RKO (cell line): Measurements from ENCODE around the gene BRCA2.

ENCODE experiments used
- DNase-seq: peaks from one replicate; pipeline ENCODE4 v3.0.0-alpha.2; 2016; ENCODE audit warnings: low spot score

Gene BRCA2

DNA sequence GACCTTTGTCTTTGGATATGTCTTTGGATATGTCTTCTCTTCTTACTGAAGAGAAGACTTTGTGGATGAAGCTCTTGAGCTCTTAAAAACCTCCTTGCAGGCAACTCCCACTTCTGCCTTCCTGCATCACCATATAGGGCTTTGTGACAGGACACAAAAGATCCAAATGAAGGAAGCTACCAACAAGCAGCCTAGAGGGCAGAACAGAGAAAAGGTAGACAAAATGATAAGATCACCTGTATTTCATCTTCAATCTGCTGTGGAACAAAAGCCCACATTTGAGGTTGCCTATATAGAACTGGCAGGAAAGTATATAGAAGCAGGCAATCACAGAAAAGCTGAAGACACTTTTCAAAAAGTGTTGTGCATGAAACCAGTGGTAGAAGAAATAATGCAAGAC is 70.1 kb downstream of the BRCA2 start:
- no peak for DNase-seq

DNA sequence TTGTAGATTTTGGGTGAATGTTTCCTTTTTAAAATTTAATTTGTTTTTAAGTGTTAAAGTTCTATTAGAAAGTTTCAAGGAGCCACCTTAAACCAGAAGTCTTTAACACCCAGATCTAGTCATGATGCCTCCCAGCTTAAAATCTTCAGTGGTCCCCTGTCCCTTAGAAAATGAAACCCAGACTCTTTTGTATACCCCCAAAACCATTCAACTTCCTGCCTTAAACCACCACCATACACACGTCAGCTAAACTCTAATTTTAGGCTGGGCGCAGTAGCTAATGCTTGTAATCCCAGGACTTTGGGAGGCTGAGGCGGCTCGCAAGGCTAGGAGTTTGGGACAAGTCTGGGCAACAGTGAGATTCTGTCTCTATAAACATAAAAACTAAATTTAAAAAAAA is 74.7 kb downstream of the BRCA2 start:
- no peak for DNase-seq

DNA sequence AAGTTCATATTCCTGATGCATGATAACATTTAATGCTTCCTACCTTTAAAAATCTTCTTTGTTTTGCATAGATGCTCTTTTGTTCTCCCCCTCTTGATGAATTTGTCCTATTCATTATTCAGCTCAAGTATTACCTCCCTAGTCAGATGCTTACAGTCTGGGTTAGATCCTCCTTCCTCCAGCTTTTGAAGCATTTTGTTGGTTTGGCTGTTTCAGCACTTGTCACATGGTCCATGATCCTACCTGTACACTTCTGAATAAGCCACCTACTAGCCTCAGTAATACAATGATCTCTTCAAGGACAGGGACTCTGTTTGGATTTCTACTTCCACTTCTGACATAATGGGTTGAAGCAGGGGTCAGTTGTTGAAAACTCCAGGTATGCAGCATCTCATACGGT is 75.2 kb downstream of the BRCA2 start:
- DNase-seq, result no peak

DNA sequence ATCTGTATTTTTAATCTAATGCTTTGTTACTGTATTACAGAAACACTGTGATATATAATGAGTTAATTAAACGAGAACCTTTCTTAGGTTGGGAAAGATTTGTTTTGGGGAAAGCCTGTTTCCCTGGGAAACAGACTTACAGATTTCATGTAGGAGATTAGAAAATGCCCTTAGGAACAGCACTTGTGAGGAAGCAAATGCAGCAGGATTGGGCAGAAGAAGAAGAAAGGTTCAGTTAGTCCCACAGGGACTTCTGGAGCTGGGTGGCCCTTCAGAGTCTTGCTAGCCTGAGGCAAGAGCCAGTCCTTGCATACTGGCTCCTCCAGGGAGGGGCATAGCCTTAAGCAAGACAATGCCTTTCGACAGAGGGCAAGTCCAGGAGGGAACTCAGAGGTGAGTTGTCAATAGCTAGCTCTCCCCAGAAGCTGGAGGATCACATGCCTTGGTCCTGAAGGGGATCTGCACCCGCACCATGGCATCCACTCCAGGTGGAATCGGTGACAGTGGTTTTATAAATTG is 75.9 kb downstream of the BRCA2 start:
- DNase-seq, result no peak

DNA sequence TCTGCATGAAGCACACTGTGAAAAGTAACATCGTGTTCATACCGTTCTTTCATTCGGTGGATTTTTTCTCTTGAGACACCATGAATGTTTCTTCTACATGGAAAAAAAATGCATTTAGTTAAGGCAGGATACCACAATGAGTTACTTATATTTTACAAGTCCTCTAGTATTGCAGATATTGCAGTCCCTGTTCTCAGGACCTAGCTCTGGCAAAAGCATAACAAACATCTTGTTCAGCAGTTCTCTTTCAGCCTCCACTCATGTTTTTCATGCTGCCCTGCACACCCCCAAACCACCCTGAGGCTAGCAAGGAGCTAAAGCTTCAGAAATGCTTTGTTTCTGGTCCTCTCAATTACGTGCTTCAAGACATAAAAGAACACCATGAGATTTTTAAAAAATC is 87.8 kb downstream of the BRCA2 start:
- no peak for DNase-seq

DNA sequence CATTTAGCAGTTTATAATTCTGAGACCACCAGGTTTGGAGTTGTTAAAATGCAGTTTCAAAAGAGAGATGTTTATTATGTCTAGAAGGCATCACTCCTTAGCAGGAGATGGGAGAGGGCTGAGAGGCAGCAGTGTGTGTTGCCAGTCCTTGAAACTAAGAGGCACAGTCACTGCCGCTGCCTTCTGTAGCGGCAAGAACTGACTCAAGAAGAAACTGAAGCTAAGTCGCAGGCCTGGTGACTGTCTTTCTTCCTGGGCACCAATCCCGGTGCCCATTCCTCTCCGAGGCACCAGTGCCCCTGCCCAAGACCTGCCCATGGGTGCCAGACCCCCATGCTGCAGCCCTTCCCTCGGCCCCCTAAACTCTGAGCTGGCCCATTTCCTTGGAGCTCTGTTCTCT is 92.5 kb downstream of the BRCA2 start:
- DNase-seq, result no peak

DNA sequence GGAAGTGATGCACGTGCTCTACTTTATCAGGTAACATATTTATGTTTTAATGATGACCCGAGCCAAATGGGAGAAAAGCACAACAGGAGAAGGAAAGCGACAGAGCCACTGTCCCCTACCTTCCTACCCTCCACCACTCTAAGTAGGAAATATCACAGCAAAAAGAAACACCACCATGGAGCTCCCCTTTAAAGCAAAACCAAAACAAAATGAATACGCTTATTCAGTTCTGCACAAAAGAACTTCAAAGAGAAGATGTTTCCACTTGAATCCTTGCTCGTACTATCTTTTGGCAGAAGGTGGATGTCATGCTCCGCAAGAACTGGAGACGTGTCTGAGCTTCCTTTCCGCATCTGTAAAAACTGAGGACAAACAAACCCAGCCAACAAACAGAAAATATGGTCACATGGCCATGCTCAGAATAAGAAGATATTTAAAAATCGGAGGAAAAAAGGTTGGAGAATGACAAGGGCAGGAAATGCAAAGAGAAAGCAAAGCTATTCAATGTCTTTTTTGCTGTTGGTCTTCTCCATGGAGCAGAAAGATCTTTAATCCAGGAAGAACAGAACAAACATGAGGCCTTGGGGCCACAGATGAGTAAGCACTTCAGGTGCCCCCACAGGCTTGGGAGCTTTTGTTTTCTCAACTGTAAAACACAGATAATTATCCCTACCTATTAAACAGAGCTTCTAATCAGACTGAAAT is 93.1 kb downstream of the BRCA2 start:
- DNase-seq, result no peak

DNA sequence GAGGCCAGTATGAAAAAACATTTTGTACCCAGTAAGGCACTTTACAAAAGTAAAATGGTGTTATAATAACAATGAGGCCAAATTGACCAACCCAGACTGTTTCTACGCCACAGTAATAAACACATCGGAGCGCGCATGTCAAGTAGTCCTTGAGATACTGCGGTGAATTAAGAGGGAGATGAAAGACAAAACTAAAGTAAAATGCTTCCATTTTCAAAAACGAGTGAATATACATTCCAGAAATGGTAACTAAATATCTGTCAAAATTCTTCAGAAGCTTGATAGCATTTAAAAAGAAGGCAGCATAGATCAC is 93.6 kb downstream of the BRCA2 start:
- no peak for DNase-seq

DNA sequence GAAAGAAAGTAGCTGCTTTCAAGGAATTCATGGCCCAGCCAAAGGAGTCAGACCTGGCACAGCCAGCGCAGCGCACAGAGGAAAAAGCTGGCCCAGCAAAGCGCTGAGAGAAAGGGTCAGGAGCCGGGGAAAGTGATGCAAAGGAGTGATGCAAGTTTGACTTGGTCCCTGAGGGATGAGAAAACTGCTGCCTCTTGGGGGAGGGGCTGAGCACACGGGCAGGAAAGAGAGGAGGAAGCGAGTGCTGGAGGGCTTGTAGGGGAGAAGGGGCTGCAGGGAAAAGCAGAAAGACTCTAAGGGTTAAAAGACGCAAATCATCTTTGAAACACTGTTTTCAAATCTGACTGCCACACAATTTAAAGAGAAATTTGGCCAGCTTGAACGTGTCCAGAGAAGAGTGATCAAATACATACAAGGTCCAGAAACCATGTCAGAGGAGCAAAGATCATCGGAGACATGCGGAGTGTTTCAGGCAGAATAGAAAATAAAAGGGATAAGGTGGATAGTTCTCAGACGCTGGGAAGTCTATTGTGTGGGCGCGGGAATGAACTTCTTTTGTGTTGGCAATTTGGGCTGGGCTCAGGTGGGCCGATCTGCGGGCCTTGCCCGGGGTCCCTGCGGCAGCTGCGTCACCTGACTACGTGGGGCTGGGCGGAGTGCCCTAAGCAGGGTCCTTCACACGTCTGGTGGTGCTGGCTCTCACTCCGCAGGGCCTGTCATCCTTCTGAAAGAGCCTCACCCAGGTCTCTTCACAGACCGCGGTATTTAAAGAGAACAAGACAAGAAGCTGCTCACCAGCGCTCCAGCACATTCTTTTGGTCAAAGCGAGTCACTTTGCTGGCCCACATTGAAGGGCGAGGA is 94.5 kb downstream of the BRCA2 start:
- DNase-seq, result no peak

DNA sequence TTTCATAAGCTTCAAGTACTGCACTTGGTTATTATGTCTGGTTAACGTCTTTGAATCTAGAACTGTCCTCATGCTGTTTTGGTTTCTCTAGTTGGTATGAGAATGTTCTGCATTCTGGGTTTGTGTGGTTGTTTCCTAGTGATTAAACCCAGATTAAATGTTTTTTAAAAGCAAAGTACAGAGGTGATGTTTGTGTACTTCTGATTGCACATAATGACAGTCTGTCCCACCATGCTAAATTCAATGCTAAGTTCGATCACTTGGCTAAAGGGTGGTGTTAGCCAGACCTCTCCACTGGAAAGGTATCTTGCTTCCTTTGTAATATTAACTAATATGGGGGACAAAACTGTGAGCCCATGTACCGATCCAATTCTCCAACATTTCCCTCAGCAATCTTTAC is 98.0 kb downstream of the BRCA2 start:
- DNase-seq, result no peak

DNA sequence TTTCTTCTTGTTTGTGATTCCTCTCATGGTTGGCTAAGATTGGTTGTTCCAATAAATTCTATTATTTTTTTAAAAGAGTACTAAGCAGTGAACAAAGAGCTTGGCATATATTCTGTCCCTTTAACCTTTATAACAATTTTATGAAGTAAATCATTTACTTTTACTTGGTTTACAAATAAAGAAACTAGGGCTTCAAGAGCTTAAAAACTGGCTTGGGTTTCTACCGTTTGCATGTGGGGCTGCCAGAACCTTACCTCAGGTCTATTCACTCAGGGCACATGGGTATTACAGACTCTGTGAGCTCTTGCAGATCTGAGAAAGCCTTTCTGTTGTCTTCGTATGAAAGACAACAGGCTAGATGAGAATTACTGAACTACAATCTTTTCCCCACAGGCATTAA is 99.3 kb downstream of the BRCA2 start:
- DNase-seq, result no peak

DNA sequence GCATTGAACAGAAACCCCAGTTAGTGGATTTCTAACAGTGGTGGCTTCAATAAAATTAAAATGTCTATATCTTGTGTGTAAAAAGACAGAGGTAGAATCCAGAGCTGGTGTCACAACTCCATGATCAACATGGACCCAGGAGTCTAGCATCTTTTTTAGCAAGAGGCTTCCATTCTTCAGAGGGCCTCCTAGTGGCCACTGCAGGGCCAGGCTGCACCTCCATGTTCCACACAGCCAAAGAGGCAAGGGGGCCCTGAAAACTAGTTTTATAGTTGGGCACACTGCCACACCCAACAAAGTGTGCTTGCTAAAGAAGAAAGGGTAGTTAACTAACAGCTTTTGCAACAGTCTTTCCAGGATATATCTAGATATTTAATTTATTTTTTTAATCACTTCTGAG is 99.7 kb downstream of the BRCA2 start:
- DNase-seq, result peak; percentile 17

DNA sequence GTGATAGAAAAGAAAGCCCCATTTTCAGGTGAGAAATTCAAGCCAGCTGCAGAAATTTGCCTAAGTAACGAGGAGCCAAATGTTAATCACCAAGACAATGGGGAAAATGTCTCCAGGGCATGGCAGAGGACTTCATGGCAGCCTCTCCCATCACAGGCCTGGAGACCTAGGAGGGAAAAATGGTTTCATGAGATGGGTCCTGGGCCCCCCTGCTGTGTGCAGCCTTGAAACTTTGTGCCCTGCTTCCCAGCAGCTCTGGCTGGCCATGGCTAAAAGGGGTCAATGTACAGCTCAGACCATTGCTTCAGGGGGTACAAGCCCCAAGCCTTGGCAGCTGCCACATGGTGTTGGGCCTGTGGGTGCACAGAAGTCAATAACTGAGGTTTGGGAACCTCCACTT is 102.7 kb downstream of the BRCA2 start:
- DNase-seq, result no peak

DNA sequence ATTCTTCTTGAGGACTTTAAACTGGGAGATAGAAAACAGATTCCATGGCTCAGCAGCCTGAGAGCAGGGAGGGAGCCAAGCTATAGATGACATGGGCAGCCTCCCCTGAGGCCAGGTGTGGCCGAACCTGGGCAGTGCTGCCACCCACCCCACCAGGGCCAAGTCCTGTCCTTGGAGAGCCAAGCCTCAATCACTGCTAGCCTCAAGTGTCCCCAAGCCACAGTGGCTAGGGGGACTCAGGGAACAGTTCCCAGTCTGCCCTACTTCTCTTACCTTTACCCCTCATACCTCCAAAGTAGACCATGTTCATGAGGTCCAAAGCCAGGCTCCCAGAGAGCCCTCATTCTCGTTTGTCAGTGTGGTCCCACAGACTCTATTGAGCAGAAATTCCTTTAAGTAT is 104.6 kb downstream of the BRCA2 start:
- no peak for DNase-seq

DNA sequence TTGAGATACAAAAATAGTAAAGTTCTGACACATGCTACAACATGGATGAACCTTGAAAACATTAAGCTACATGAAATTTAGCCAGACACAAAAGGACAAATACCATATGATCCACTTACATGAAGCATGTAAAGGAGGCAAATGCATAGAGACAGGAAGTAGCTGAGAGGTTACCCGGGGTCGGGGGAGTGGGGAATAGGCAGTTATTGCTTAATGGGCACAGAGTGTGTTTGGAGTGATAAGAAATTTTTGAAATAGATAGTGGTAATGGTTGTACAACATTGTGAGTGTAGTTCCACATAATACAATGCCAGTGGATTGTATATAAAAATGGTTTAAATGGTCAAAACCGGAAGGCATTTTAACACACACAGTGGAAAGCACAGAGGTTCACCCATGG is 108.3 kb downstream of the BRCA2 start:
- no peak for DNase-seq

DNA sequence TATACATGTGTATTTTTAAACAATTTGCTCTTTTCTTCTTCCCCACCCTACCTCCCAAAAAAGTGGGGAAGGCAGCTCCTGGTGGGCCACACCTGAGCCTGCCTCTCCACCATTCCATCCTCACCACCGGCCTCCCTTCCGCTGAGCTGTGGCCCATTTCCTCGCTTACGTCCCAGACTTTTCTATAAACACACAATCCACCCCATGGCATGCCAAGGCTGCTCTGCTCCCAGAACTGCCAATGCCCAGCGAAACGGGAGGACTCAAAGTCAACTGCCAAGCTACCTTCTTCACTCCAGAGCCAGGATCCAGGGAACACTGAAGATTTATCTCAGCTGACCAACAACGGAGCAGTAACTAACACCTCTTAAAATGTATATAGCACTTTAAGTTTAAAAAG is 109.8 kb downstream of the BRCA2 start:
- no peak for DNase-seq

DNA sequence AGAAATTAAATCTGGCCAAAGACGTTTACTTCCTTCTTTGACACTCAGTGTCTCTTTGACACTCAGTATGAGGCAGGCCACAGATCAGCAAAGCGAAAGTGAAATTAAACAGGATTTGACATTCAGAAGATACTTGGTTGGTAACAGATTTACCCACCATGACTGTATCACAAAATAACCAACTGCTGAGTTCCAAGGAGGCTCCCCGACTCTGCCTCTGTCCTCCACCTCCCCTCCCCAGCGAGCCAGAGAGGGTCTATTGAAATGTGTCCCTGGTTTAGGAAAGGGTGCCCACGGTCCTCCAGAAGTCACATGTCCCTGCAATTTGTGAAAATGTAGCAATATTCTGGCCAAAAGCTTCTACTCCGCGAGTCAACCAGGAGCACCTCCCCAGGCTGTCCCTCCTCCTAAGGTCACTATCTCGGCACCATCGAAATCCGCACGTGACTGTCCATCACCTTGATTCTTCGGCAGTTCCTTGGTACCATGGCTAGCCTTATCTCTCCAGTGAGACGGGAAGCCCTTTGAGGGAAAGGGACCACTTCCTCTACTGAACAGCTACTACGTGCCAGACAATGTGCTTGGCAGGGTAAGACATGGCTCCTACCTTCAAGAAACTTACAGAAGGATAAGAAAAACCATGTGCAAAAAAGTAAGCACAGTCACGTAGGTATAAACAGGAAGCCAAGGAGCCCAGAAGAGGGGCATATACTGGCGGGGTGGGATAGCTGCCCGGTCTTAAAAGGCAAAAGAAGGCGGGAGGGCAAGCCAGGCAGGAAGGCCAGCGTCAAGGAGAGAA is 111.1 kb downstream of the BRCA2 start:
- peak; percentile 51 for DNase-seq

DNA sequence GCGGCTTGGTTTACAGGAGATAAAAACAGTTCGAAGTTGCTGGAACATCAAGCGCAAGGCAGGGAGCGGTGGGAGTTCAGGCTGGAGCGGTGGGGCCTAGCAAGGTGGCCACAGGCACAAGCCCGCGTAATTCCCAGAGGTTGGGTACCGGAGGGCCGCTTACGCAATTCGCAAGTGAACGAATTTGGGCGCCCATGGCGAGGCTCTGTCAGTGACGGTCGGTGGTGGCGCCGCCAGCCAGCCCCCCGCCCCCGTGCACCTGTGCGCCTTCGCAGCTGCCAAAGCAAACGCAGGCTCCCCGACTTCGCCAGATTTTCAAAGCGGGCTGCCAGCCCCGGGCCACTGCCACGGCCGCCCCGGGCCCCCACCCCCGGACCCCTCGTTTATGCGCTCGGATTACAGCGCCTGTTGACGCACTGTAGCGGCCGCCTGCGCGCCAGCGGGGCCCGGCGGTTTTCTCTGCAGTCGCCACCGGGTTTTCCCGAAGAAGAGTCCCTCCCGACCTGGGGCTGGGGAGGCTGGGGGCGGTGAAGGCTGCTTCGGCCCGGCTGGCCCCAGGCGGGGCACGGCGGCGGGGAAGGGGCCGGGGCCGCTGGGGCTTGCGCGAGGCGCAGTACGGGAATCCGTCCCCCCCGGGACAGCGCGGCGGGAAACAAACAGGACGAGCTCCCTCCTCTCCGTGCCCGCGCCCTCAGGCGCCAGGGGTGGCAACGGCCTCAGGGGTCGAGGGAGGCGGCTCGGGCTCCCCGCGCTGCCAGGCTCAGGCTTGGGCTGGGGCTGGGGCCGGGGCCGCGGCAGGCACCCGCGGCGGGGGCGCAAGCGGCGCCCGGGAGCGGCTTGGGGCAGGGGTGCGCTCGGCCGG is 111.9 kb downstream of the BRCA2 start:
- DNase-seq, result peak; percentile 69

DNA sequence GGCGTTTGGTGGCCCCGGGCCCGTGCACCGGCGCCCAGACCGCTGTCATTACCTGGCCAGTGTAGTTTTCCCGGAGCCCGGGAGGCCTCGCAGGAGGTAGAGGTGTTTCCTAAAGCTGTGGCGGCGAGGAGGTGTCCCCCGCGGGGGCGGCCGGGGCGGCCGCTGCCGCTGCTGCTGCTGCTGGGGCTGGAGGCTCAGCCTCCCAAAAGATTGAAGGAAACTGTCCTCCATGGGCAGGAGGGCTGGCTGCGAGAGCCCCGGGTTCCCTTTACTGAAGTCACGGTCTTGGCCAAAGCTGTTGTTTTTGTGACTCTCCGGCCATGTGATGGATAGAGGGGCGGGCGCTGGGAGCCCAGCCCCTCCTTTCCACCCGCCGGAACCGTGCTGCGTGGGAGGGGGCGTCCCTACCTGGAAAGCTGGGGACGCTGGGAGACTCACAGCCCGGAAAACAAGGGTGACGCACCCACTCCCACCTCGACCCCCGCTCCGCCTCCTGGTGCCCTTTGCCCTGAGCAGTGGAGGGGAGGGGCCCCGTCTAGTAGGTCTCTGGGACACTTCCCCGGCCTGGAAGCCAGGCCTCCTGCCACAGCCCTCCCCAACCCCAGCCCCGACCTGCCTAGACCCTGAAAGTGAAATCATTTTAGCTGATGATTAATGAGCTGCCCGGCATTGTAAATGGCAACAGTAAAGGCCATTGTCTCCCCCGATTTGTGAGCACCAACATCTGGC is 112.7 kb downstream of the BRCA2 start, which contains the start of gene N4BP2L1:
N4BP2L1 (minus strand) TSS at position 279 of the 729 bp plus-strand sequence; CDS start at position 231, 48 bp downstream.
- DNase-seq, result peak; percentile 83

DNA sequence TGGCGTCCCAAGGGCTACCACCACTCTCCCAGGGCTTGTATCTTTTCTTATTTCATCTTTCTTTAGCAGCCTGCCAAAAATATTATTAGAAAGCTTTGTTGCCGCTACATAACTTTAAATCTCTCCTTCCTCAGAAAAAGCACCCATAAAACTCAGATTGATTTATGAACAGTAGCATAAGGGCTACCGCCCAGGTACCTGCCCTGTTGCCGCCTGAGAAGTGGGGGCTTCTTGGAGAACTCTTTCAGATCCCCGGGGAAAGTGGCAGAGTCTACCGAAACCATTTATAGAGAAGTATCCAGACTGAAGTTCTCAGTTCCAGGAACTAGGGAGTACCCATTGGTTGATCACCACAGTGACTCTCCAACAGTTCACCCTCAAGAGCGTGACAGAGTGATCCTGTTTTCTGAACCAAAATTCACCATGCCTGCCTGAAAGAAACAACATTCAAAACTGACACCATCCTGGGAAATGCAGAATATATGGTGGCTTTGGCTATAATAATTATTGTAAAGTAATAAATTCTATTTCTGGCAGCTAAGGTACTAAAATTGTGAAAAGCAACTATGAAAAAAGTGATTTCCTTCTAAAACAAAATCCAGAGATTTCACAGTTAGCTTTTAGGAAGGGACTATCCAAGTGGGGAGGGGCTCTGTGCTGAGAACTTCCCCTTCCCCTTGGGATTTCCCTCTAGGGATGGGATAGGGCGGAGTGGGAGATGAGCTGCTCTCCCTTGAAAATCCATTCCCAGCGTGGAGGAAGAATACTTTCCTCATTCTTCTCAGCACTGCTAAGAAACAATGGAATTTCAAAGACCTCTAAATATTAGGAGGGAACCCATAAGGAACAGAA is 113.5 kb downstream of the BRCA2 start:
- peak; percentile 11 for DNase-seq
